Inflammatory macrophage treated with lipopolysaccharide for 1 hour (primary cell): ENCODE results near the gene CEP170B.
"Not testable (repeated sequence)": the region's sequence is repeated elsewhere in the genome, so short reads cannot be mapped to it uniquely, and the experiment has no call there.

ENCODE experiments used
- DNase-seq, 2 donors: peaks; one replicate each; pipeline ENCODE4 v3.0.0-alpha.2; 2020 to 2022

CEP170B gene

DNA sequence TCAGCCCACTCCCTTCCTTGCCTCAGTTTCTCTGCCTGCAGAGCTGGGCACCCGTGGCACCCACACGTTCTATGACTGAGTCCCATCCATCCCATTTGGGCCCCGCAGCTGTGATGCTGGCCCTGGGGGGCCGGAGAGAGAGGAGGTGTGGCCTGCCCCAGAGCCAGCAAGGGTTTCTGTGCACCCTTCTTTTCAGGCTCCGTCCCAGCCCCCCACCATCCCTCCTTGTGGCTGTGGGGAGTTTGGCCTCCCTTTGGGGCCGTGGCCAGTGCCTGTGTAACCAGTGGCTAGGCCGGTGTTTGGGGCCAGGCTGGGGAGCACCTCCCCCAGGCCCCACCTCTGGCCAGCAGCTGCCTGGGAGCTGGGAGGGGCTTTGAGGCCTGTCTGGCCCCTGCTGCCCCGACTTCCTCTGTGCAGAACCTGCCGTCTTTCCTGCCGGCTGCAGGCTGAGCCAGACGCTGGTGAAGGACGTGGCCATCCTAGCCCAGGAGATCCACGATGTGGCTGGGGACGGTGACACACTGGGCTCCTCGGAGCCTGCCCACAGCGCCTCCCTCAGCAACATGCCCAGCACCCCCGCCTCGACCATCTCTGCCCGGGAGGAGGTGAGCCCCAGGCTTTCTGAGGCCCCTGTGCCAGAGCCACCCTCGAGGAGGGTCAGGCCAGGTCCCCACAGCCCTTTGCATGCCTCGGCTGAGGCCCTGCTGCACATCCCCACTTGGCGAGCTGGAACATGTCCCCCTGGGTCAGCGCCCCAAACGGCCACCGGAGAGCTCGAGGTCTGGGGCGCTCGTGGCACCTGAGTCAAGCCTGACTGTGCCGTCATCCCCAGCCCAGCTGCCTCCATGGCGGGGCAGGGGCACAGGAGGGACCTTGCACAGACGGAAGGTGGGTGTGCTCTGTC is 27.7 kb downstream of the CEP170B start:
- no peak for DNase-seq

DNA sequence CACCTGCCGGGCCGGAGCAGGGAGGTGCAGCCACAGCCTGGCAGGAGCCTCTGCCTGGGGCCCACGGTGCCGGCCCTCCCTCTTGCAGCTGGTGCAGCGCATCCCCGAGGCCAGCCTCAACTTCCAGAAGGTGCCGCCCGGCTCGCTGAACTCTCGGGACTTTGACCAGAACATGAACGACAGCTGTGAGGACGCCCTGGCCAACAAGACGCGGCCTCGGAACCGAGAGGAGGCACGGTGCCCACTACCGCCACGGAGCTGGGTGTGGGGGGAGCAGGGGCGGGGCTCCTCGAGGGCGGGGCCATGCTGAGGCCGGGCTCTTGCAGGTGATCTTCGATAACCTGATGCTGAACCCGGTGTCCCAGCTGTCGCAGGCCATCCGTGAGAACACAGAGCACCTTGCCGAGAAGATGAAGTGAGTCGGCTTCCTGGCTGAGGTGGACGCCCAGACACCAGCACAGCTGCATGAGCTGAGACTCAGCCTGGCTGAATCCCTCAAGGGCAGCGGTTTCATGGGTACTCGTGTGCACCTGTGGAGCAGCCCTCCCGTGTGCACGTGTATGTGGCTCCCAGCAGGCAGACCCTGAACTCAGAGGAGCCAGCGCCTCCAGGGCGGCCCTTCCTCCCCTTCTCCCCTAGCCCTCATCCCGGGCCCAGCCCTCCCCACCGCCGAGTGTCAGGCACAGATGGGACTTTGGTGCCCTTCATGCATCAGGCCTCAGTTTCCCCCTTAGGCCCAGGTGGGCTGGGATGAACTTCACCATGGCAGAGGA is 28.6 kb downstream of the CEP170B start:
- DNase-seq: no peak

DNA sequence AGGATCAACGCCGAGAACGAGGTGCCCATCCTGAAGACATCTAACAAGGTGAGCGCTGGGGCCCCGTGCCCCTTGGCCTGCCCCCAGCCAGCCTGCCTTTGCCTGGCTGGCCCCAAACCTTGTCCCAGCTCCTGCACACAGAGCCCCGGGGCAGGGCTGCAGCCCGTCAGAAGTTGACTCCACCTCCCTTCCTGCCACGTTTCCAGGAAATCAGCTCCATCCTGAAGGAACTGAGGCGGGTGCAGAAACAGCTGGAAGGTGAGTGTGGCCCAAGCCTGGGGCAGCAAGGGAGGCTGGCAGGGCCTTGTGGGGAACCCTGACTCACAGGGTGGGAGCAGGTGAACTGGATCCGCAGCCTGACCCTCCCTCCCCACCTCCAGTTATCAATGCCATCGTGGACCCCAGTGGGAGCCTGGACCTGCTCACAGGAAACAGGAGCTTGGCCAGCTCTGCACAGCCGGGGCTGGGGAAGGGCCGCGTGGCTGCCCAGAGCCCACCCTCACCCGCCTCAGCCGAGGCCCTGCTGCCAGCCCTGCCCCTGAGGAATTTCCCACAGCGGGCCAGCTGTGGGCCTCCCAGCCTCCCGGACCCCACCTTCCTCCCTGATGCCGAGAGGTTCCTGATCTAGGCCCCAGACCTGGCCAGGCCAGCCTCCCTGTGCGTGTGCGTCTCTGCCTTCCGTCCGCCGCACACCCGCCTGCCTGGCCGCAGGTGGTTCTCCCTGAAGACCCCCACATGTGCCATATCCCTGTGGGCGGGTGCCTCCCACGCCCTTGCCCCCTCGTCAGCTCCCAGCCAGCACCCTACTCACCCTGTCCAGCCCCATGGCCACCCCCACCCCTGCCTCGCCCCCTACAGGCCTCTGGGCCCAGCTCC is 29.5 kb downstream of the CEP170B start:
- DNase-seq: no peak

DNA sequence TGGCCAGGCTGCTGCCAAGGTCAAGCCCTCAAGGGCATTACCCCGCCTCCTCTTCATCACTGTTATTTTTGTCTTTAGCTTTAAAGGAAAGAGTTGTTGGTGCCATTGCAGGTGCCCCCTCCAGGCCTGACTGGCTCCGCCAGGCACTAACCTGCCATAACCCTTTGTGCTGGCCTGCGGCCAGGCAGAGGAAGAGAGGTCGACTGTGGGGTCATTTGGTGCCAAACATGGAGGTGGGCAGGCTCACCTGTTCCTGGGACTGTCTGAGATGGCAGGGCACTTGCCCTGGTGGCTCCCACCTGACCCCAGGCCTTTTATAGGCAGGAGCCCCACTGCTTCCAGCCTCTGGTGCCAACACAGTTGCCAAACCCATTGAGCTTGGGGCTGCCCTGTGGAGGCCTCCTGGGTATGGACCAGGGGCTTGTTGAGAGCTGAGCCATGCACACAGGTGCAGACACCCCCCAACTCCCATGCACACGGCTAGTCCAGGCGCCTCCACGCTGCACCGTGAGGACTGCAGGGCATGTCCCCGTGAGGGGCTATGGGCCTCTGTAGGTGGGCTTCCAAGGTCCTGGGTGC is 30.2 kb downstream of the CEP170B start:
- no peak for DNase-seq

DNA sequence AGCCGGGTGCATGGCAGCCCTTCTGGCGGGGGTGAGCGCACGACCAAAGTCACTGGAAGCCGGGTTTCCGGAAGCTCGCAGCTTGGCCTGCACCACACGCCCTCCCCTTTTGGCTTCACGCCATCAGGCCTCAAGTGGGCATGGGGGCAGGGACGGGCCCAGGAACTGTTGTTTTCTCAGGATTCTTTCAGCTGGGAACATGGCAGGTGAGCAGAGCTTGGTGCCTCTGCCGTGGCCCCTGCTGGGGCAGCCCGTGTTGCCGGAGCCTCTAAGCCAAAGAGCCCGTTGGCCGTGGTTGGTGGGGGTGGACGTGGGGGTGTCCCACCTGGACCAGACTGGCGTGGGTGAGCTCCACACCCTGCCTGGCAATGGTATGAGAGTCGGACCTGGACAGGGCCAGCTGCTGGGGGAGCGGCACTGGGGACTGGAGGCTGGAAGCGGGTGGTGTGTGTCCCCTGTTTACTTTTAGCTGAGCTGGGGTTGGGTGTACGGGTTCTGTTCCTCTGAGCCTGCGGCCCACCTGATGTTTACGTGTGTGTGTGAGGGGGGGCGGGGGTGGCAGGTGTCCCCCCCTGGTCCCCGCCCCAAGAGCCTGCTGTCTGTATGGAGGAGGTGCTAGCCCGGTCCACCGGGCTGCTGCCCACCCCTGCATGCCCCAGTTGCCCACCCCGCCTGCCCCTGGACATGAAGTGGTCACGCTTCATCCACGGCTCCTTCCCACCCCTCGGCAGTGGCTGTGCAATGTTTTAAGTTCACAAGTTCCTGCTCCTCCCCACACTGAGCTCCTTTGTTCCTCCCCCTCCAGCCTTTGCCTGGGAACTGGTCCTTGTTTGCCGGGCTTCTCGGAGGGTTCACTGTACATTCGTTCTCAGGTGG is 31.0 kb downstream of the CEP170B start:
- no peak for DNase-seq

DNA sequence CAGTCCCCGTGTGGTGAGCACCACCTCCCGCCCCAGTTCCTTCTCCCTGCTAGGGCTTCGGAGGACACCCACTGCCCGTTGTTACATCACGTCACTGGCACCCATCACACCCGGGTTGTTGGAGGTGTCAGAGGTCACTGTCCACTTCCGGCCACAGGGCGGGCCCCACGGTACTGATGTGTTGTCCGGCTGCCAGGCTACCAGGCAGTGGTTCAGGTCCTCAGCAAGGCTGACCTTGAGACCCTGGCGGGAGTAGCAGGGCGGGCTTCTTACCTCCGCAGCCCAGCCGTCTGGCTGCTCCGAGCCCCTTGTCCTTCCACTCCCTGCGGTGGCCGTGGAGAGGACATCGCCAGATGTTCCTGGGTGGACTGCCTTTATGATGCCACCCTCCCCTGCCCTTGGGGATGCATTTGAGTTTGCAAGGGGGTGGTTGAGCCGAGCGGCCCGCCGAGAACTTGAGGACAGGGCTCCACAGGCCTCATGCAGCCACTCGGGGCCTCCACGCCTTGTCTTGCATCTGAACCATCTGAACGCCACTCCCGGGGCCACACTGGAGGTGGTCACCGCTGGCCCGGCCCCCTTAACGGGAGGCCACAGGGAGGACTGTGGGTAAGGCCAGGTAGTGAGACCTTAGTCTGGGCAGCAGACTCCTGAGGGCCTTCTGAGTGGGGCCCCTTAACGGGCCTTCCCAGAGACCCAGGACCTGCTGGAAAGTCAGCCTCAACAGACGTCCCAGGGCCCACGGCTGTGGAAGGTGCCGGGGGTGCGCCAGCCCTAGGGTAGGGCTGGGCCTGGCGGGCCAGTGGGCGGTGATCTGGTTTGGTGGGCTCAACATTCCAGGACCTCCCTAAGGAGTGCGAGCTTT is 32.5 kb downstream of the CEP170B start:
- no peak for DNase-seq

DNA sequence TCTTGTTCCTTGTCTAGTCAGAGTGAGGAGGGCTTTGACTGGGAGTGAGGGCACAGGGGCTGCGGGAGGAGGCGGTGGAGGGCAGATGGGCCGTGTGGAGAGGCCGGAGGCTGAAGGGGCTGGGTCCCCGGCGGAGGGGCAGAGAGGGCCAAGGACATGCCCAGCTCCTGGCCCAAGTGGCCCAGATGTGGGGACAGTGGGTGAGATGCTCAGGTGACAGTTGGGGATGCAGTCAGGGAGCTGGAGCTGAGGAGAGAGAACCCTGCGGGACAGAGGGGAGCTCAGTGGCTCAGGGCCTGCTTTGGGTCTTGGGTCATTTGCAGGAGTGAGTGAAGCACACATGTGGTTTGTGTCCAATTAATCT is 33.1 kb downstream of the CEP170B start:
- DNase-seq: no peak

DNA sequence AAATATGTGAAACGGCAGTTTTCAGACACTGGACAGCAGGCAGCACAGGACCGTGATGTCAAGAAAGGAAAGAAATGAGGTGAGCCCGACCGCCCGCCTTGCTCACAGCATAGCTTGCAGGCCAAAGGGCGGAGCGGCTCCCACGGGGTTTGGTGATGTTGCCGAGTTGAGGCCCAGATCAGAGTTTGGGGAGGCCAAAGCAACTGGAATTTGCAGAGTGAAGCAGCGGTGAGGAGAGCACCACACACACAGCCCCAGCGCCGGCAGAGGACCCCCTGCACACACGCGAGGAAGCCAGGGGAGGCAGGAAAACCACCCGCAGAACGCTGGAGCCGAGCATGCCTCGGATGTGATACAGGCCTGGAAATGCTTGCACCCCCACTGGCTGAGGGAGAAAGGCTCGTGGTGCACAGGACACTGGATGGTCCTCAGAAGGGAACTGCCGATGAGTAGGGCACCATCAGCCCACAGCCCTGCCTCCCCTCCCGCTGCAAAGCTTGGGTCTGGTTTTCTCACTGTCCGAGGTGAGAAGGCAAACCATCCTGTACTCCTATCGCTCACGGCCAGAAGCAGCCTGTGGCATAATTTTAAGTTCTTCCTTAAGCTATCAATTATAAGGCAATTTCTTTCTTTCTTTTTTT is 33.9 kb downstream of the CEP170B start:
- DNase-seq: no peak

DNA sequence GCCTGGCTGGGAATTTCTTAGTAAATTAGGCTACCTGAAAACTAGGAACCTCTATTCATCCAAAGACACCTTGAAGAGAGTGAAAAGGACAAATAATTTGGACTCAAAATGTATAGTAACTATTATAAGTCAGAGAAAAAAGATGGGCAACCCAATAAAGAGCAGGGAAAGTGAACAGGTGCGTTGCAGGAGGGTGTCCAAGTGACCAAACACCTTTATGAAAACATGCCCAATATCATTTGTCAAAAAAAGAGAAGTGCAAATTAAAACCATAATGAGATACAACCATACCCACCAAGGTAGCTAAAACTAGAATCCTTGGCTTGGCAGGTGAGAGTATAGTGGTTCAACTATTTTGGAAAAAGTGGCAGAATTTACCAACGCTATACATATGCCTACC is 34.7 kb downstream of the CEP170B start:
- no peak for DNase-seq

DNA sequence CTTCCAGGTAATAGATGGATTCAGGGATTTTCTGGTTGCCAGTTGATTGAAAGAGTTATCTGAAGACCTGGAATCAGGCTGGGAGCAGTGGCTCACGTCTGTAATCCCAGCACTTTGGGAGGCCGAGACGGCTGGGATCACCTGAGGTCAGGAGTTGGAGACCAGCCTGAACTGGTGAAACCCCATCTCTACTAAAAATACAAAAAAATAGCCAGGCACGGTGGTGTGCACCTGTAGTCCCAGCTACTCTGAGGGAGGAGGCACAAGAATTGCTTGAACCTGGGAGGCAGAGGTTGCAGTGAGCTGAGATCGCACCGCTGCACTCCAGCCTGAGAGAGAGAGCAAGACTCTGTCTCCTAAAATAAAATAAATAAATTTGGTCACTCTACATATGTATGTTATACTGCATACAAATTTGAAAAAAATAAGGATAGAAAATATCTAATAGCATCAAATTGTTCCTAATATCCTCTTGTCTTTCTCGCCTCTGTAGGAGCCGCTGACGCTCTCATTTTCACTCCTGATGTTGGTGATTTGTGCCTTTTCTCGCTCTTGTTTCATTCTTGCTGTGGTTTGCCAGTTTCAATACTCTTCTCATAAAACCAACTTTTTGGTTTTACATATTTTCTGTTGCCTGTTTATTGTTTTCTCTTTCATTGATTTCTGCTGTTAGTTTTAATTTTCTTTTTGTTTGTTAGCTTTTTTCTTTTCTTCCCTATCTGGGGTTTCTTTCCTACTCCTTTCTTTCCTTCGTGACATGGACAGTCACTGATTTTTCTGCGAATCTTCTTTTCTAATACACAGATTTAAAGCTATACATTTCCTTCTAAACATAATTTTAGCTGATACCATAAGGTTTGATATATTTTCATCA is 35.8 kb downstream of the CEP170B start:
- DNase-seq: no peak

DNA sequence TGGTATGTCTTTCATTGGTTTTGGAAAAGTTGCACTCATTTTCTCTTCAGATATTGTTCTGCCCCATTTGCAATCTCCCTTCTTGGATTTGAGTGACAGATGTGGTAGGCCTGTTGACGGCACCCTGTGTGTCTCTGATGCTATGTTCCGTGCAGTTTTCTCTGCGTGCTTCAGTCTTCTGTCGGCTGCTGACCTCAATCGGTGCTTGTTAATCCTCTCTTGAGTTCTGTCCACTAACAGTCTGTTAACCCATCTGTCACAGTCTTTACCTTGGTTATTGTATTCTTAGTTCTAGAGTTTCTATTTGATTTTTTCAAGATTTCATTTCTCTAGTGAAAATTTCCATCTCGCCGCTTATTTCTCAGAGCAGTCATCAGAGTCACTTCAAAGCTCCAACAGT is 38.9 kb downstream of the CEP170B start:
- no peak for DNase-seq

DNA sequence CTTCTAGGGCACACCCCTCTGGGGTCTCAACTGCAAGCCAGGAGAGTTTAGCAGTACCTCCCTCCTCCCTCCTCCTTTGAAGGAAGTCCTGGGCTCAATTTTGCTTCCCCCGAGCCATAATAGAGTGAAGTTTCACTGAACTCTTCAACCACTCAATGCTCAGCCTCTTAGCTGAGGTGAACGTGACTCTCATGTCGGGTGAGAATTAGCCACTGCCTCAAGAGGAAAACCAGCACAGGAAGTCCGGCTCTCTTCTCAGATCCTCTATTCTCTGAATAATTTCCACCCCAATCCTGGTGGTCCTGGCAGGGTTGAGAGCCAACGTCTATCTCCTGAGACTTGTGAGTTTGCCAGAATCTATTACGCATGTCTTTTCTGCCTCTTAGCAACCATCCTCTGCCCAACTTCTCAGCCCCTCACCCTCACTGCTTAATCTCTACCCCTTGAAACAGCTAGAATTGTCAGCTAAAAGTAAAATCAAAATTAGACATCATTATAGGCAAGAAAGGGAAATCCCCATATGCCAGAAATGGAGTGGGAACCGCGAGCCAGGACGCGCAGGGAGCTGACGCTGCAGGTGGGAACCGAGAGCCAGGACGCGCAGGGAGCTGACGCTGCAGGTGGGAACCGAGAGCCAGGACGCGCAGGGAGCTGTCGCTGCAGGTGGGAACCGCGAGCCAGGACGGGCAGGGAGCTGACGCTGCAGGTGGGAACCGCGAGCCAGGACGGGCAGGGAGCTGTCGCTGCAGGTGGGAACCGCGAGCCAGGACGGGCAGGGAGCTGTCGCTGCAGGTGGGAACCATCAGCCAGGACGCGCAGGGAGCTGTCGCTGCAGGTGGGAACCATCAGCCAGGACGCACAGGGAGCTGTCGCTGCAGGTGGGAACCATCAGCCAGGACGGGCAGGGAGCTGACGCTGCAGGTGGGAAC is 39.8 kb downstream of the CEP170B start:
- not testable (repeated sequence) for DNase-seq

DNA sequence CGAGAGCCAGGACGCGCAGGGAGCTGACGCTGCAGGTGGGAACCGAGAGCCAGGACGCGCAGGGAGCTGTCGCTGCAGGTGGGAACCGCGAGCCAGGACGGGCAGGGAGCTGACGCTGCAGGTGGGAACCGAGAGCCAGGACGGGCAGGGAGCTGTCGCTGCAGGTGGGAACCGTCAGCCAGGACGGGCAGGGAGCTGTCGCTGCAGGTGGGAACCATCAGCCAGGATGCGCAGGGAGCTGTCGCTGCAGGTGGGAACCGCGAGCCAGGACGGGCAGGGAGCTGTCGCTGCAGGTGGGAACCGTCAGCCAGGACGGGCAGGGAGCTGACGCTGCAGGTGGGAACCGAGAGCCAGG is 40.5 kb downstream of the CEP170B start:
- not testable (repeated sequence) for DNase-seq

DNA sequence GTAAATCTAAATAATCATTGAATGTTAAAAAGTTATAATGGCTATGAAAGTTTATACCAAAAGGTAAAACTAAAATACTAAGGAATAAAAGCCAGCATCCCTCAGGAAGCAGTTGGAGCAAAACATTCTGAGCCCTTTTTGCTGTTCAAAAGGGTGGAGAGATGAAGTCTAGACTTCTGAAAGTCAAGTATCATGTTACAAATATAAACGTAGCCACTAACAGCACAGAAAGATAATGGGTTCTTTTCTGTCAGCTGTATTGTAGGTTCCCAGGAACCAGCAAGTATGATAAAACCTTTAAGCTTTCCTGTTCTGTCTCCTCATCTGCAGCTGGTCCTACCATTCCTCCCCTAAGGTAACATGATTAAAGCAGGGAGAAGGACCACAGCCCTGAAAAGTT is 43.2 kb downstream of the CEP170B start:
- DNase-seq: no peak

DNA sequence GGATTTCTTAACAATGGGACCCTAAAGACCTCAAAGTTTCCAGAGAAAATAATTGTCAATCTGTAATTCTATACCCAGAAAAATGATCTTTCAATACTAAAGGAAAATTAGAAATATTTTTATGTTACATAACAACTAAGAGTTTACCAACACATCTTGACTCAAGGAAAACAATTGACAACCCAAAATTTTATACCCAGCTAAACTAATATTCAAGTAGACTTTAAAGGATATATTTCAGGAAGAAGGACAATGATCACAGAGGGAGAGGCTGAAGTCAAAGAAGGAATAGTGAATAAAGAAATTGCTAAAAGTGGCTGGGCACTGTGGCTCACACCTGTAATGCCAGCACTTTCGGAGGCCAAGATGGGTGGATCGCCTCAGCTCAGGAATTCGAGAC is 47.0 kb downstream of the CEP170B start:
- no peak for DNase-seq

DNA sequence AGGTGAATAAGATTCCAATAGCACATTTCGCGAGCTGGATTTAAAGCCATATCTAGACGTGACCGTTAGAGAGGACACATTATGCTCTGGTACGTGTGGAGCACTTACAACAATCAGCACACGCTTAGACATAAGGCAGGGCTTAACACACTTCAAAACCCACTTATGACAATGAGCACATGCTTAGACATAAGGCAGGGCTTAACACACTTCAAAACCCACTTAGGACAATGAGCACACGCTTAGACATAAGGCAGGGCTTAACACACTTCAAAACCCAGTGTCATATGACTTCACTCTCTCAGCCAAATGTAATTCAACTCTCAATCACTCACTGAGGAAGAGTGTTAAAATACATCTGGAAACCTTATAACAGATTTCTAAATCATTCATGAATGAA is 48.4 kb downstream of the CEP170B start:
- DNase-seq: no peak

DNA sequence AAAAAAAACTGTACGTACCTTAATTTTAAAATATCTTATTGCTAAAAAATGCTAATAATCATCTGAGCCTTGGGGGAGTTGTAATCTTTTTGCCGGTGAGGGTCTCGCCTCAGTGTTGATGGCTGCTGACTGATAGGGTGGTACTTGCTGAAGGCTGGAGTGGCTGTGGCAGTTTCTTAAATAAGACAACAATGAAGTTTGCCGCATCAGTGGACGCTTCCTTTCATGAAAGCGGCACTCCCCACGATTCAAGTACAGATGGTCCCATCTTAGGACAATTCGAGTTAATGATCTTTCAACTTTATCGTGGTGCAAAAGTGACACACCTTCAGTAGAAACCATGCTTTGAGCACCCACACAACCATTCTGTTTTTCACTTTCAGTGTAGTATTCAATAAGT is 52.0 kb downstream of the CEP170B start:
- DNase-seq: no peak

DNA sequence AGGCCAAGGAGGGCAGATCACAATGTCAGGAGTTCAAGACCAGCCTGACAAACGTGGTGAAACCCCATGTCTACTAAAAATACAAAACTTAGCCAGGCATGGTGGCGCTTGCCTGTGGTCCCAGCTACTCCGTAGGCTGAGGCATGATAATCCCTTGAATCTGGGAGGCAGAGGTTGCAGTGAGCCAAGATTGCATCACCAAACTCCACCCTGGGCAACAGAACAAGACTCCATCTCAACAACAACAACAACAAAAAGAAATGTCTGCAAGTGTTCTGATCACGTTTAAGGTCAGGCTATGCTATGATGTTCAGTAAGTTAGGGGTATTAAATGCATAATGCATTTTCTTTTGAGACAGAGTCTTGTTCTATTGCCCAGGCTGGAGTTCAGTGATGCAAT is 52.9 kb downstream of the CEP170B start:
- DNase-seq: no peak
